NCI-H1694 (cell line): ENCODE results near the gene DNAH8.

Source experiments
- DNase-seq: peaks from one replicate; lab custom pipeline; 2025; lab: John Stamatoyannopoulos, UW

Gene DNAH8

DNA sequence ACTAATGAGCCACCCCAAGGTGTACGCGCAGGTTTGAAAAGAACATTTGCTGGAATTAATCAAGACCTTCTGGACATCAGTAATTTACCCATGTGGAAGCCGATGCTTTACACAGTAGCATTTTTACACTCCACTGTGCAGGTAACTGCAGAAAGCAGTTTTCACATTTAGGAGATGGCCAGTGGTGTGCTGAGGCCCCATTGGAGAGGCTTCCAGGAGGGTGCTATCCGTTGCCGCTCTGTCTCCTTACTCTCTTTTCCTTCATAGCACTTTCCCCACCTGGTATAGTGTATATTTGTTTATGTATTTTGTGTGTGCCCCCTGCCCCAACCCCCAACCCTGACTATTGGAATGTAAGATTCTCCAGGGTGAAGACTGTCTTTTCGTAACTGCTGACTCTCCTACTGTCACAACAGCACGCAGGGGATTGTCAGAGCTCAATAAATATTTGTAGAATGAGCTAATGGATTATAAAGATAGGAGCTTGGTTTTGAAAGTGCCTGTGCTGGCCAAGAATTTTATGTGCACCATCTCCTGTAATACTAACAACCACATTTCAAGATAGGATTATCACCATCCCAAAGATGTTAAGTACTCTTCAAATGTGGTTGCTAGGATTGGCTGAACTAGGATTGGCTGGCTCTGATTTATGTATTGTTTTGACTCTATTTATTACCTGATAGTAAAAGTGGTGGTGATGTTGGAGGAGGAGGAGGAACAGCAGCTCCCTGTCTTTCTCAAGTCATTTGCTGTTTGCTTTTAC is 259.5 kb downstream of the DNAH8 start:
- no peak for DNase-seq

DNA sequence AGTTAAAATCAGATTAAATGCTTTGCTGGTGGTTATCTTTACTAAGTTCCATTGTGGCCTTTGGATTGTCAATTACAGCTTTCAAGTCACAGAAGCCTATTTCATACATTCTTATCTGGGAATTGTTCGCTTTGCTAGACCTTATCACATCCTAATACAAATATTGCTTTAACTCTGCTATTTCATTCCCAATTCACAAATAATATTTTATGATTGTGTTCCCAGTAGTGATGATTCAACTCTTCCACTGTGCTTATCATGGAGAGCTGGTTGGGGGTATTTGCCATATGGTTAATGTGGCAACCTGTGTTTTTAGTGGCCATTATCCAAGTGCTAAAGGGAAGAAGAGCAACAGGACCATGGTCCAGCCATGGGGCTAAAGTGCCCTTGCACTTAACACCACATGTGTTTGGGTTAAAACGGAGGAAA is 260.5 kb downstream of the DNAH8 start:
- no peak for DNase-seq

DNA sequence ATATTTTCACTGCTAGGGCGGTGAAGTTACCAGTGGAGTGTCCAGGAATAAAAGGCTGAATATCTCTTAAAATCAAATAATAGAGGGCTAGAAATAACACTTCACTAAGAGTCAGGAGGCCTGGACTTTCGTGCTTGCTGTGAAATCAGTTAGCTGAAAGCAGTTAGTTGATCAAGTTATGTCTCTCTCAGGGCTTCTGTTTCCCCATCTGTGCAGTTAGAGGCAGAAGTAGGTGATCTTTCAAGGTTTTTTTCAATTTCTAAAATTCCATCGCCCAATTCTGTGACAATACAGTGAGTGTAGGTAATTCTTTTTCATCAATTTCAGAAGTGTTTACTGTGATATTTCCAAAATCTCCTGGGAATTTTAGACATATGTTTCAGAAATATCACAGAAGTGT is 260.9 kb downstream of the DNAH8 start:
- DNase-seq, result no peak

DNA sequence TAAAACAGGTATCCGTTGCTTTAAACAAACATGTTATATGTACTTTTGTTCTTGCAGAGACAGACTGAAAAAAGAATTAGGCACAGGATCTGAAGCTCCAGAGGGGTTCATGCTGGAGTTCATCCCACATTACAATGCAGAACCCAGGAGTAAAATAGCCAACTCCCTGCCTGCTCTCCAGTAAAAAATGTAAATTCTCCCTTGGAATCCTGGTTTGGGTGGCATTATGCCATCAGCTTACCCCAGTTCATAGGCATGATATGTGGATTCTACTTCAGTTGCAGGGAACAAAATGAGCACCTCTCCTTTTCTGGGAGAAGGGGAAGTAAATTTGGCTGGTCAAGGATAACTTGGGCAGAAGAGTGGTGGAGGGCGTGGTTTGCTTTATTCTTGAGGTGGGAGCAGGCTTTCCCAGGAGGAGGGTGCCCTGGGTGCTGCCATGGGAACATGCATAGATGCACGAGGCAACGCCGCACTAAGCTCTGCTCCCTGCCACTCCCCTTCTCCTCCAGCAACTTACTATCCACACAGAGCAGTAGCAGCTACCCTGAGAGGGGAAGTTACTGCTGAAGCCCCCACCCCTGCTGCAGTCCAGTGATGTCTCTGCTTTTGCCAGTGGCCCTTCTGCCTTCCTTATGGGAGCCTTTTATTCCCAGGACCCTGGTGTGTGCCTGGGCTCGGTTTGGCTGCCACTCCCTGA is 261.8 kb downstream of the DNAH8 start:
- DNase-seq, result no peak

DNA sequence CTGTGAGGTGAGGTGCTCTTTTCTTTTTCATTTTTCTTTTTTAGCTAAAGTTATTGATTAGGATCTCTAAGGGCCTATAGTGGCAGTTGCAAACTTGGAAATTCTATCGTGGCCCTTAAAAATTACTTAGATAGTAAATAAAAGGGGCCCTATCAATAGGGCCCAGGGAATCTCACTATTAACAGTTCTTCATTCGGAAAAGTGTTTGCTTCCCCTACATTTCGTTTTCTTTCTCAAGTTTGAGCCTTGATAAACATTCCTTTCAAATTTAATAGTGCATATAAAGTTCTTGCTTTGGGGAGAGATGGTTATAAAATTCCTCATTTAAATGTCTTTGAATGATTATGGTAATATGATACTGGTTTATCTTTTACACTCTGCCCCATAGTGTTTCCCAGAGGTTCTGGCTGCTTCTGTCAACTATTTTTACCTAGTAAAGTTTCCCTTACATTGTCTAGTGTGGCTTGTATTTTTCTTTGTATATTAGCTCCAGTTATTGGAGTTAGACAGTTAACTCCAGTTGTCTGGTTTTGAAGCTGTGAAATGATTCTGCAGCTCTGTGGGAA is 263.1 kb downstream of the DNAH8 start:
- no peak for DNase-seq

DNA sequence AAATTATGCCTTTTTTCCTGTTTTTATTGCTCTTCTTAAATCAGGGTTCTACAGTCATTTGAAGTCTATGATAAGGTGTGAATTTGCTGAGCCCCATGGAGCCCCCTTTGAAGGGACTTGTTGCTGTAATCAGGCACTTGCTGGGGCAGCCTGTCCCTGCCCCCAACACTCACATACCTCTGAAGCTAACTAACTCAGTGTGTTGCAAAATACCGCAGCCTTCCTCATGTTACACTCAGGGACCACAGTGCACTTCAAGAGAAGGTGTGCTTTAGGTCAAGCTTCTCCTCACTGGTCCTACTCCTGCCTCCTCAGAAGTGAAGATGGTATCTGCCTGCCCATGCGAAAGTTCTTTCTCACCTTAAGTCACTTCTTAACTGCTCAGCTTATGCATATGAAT is 267.4 kb downstream of the DNAH8 start:
- DNase-seq, result no peak

DNA sequence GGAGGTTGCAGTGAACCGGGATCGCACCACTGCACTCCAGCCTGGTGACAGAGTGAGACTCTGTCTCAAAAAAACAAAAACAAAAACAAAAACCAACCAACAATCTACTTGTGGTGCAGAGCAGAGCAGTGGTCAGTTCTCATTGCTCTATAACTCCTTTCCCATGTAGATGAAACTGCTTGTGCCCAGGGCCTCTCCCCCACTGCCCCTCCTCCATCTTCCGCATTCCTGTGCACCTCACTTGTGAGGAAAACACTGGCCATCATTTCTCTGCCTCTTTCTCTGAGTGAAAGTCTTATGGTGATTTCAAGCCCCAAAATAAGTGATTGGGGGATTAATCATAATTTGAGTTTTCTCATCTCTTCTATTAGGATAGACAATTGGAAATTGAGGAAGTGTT is 269.6 kb downstream of the DNAH8 start:
- DNase-seq, result no peak

DNA sequence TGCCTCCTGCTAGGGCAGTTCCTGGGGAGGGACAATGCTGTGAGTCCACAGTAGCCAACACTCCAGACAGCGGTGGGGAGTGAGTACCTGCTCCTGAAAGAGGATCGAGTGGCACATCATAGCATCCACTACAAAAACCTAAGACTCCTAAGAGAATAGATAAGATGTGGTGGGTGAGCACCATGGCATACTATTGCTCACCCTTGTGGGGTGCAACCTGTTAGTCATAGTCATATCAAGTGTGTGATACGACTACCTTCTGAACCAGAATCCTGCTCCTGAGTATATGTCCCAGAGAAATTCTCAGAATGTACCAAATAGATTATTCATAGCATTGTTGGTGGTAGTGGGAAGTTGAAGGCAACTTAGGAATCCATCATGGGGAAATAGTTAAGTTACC is 270.7 kb downstream of the DNAH8 start:
- DNase-seq, result no peak

DNA sequence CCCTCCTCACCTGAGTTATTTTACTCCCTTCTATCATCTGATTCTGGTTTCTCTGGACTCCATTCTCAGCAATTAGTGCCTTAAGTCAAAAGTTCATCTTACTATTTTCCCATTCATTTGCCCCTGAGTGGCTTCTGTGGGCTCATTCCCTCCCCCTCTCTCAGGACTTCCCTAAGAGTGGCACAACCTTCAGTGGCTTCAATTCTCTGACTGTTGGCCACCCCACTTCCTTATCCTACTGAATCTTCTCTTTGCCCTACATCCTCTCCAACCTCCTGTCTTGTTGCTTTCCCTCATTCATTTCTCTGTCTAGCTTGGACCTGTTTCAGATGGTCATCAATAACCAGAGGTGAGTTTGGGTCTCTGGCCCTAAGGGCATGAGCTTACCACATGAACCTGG is 272.4 kb downstream of the DNAH8 start:
- DNase-seq, result no peak

DNA sequence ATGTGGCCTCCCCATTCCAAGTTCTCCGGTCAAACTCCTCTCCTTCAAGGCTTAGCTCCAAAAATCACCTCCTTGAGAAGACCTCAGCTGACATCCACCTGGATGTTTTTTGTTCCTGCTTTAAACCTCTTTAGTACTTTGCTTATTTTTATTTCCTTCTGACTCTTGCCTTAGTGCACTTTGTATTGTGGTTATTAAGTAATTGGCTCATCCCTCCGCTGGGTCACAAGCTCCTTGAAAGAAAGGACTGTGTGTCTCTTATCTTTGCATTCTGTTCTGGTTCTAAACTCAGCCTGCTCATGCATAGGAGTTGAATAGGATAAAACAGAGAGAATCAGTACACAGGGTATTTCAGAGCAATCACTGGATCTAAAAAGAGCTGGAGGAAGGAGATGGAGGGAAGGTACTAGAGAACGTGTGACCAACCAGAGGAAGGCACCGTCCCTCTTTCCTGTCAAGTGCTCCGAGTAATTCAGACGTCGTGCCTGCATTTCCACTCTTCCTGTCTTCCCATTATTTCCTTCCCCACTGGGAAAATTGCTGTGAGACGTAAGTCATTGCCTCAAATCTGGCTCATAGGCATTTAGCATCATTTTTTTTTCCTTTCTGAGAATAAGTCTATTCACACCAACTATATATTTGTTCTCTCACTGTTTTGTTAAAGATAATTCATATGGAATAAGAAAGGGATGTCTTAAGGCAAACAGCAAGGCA is 273.8 kb downstream of the DNAH8 start:
- no peak for DNase-seq

DNA sequence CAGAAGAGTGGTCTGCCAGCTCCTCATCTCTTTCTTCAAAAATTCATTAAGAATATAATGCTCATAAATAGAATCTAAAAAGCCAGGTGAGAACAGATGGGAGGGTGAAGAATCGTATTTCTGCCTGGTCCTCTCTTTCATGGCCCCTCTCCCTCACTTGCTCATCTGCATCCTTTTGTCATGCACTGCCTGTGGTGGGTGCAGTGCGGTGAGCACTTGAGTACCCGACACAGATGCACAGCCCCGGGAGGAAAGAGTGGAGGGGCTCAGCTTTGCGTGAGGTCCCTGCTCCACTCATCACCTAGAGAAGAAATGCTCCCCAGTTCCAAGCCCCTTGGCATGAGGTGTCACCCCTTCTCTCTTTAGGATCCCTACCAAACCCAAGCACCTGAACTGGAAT is 275.4 kb downstream of the DNAH8 start:
- no peak for DNase-seq

DNA sequence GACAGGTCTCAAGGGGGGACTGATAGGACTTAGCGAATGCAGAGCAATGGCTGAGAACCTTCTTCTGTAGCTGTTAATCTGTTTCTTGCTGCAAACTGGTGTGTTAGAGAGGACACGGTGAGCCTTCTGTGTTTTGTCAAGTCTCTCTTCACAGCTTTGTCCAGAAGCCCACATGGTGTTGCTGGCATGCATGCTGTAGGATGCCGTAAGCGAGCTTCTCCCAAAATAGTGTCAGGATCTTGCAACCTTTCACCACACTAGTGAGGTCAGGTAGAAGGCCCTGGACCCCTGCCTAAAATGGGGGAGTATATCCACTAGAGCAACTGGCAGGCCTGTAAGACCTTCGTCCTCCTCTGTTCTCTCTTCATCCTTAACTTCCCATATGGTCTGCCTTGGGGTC is 281.6 kb downstream of the DNAH8 start:
- DNase-seq, result no peak

DNA sequence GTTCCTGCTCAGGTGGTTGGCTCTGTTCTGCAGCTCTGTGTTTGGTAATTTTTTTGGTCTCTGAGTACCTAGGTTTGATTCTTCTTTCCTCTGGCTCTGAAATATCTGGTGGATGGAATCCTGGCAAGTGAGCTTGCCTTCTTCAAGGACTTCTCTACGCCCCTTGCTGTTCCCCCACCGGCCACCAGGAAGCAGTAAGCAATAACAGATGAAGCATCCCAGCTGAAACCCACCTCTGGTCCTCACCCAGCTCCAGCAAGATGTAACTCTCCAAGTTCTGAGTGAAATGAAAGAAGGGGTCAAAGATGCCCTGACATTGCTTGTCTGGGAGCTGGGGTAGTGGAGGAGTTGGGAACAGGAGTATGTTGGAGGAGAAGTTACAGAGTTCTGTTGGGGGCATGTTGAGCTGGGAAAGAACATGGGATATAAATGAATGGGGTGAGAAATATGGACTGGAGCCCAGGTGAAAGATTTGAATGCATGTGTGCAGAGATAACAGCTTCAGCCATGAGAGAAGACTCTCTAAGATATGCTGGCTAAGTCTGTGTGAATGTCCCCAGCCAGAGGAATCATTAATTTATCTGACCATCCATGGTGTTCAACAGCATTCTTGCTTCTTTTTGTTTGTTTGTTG is 282.1 kb downstream of the DNAH8 start:
- DNase-seq, result peak; percentile 5

DNA sequence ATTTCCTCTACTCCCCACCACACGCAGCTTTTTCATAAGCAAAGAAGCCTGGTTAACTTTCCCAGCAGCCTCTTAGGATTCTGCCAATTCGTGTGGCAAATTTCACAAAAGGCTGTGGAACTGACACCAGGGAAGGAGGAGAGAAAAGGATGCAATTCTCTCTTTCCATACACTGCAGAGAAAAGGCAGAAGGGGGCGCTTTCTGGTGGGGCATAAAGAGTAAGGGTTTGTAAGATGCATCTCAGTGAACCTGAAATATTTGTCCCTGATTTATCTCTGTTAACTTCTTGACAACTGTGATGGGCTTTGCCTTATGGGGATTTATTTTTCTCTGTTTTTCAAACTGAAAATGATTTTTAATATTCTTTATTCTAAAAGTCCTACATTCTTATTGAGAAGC is 288.0 kb downstream of the DNAH8 start:
- peak; percentile 12 for DNase-seq

DNA sequence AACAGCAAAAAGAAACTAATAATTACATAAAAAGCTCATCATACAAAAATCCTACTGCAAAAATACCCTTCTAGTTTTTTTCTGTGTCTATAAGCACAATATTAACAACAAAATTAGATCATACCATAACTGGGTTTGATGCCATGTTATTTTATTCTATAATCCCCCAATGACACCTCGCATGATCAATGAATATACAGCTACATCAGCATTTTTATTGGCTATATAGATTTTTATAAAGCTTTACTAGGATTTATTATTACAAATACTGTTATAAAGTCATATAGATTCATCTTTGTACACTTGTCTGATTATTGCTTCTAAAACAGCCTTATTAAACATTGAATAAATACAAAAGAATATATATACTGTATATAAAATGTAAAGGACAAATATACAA is 288.4 kb downstream of the DNAH8 start:
- no peak for DNase-seq

DNA sequence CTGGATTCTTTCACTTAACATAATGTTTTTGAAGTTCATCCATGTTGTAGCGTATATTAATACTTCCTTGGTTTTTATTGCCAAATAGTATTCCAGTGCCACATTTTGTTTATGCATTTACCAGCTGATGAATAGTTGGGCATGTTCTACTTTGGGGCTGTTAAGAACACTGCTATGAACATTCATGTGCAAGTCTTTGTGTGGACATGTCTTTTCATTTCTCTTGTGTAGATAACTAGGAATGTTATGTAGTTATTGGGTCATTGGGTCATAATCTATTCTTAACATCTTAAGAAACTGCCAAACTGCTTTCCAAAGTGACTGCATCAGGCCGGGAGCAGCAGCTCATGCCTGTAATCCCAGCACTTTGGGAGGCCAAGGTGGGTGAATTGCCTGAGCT is 289.7 kb downstream of the DNAH8 start:
- DNase-seq, result no peak

DNA sequence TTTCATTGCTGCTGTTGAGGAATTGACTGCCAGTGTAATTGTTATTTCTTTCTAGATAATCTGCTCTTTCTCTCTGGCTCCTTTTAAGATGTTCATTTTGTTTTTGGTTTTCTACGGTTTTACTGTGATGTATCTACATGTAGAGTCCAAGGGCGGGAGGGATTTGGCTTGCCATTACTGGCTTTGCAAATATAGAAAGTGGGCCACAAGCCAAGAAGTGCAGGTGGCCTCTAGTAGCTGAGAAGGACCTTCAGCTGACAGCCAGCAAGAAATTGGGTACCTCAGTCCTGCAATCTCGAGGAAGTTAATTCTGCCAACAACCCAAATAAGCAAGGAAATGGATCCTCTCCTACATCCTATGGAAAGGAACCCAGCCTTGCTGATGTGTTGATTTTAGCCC is 290.7 kb downstream of the DNAH8 start:
- DNase-seq, result no peak

DNA sequence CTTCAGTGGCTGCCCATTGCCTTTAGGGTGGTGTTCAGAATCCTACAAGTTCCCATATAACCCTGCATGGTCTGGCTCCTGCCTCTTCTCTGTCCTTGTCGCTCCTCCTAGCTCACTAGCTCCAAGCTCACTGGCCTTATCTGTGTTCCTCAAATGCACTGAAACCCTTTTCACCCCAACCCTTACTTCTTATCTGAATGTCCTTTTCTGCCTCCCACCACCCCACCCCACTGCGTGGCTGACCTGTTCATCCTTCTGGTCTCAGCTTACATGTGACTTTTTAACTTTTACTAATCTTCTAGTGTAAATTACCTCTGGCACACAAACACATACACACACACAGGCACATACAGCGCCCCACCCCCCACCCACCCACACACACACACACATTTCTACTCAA is 292.5 kb downstream of the DNAH8 start:
- DNase-seq, result no peak

DNA sequence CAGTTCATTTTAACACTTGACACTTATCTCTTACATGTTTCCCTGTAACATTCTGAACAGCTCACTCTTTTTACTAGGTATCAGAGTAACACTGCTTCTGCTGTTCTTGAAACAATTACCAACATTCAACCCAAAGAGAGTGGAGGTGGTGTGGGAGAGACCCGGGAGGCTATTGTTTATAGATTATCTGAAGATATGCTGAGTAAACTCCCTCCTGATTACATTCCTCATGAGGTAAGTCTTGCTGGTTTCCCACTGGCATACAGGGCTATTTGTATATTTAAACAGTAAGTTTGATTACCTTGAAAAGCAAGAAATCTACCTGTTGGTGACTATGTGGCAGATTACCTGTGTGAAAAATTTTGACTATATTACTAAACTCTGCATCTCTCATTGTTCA is 293.6 kb downstream of the DNAH8 start:
- no peak for DNase-seq

DNA sequence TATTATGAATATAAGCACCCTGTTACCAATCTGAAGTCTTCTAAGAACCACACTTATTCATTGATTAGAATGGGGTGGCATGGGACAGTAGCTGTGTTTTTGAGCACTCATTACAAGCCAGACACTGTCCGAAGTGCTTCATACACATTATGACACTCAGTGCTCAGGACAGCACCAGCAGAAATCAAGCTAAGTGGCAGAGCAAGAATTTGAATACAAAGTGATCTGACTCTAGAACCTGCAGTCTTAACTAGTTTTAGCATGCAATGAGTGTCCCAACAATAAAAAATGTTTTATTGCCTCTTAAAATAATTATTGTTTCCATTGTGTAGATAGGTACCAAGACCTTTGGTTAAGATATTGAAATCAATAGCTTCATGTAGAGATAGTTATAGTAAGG is 294.4 kb downstream of the DNAH8 start:
- DNase-seq, result no peak

DNA sequence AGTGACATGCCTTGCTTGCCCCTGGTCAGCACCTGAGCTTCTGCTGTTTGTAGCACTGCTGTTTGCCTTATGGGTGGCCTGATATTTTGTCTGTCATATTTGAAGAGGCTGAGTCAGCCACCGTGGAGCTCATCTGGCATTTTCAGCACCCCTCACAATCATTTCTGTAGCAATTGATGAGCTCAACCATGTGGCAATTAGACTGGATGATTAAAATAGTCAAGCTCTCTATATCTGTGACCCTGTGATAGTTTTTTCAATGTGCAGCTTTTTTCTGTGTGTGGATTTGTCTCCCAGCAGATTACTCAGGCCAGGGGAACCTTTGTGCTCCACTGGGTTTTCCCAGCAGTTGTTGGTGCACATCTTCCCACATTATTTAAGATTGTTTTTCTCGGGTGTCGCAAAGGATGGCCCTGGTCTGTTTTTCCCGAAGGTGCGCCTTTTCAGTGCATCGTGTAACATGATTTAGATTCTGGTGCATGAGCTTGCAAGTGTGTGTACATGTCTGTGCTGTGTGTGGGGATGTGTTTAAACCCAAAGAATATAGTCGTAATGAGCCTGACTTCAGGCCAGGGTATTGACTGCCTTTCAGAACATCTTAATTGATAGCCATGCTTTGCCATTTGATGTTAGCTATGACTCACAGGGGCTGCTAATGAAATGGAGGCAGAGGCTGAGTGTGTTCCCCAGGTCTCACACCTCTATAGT is 301.9 kb downstream of the DNAH8 start:
- DNase-seq, result no peak

DNA sequence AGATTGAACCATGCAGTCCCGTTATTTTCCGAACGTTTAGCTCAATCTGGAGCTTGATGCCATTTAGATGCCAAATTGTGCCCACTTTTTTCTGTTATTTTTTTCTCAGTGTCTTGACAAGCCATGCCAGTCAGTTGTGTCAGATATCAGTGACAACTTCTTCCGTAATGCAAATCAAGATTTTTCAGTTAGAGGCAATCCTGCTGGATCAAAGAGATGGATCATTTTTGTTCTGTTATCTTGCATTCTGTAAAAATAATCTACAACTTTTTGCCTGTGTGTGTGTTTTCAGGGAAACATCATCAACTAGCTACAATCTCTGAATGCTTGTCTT is 302.4 kb downstream of the DNAH8 start:
- DNase-seq, result no peak
